DOHH2 (cell line): ENCODE data around the gene RFXANK.

Experiments
- CTCF ChIP-seq: fragments of 200-600 bp; sonication (generic); IDR thresholded peaks from one replicate; pipeline ENCODE4 v1.5.1; 2014; ENCODE audit warnings: antibody characterized with exemption, mild to moderate bottlenecking, low read depth, low read length; ENCODE audit not compliant: poor library complexity, severe bottlenecking
- EZH2phosphoT487 ChIP-seq: fragments of 200-600 bp; sonication (generic); IDR thresholded peaks from 2 replicates; pipeline ENCODE4 v1.6.1; 2017; ENCODE audit warnings: borderline replicate concordance, mild to moderate bottlenecking, antibody characterized with exemption, low read length, moderate library complexity, mixed read lengths

DNA sequence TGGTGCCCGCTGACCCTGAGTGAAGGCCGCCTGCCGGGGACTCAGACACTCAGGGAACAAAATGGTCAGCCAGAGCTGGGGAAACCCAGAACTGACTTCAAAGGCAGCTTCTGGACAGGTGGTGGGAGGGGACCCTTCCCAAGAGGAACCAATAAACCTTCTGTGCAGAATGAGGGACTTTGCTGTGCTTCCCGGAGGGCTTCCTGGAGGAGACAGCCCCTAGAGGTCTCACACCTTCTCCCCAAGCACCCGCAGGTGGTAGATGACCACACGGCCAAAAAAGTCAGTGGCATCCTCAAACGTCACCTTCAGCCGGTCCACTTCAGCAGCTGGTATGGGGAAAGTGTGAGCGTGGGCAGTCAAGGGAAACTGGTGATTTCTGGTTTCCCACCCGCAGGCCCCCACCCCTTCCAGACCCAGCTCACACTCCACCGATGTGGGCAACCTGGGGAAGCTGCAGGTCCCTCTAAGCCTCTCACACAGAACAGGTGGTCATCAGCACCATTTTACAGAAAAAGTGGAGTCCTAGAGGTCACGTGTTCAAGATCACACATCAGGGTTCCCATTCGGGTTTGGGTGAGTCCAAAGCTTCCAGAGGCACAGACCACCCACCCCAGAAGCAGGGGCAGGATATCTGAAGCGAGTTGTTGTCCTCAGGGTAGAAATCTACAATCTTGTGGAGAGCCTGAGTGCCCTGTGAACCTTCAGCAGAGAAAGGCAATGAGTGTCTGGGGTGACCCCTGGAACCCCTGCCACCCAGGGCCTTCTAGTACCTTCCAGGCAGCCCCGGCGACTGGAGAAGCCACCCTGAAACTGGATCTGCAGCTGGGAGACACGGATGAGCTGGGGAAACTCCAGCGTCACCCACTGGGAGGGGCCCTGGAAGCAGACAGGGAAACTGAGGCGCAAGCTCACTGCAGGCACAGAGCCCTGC lies 9.9 kb downstream of the RFXANK start:
- TF ChIP-seq CTCF (no peak), EZH2phosphoT487 (no peak)
